ENCODE results near the gene TMEM40. TPM values are rescaled to one million over a fixed set of nuclear protein-coding genes. Genes with fewer than 3 reads are reported as not detected.
A peak's percentile ranks its signal among the peaks of the same experiment; 100 is the strongest.

TMEM40 gene
- total RNA-seq, 4 donors from 2014 or later, result 0.62 to 1.2 TPM; not detected in 2

DNA sequence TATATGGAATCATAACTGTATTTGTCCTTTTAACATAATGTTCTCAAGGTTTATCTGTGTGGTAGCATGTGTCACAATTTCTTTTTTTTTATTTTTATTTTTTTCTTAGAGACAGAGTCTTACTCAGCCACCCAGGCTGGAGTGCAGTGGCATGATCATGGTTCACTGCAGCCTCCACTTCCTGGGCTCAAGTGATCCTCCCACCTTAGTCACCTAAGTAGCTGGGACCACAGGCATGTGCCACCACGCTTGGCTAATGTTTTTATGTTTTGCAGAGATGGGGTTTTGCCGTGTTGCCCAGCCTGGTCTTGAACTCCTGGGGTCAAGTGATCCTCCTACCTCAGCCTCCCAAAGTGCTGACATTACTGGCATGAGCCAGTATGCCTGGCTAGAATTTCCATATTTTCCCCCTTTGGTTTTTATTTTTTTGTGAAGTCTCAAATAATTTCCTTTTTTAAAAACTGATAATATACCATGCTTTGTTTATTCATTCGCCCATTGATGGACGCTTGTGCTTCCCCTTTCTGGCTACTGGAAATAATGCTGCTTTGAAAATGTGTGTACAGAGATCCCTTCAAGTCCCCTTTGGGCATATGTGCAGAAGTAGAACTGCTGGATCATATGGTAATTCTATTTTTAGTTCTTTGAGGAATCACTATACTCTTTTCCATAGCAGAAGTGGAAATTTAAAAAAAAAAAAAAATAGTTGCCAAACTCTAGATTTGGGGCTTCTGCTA, 28.4 kb downstream of the TMEM40 start:
- no peak overlapping the region for H3K4me3 ChIP-seq
- H3K9me3 ChIP-seq, result no peaks in the 10 kb centered on the region
- no peaks in the 10 kb centered on the region for H3K27me3 ChIP-seq
- intact Hi-C loops (cut with DNase I; ENCODE audit: low total_unique reads) (loop anchor here (1.0 kb wide), 1 partner anchor 19 kb away; no protein-coding TSS in a partner anchor), in situ Hi-C loops (cut with MboI; ENCODE audit: low sequenced_read_pairs in 4 of 4) (no loop called here)
- H3K4me1 ChIP-seq, result peaks cover 24 to 26% of the 10 kb centered on the region in 2 donors
- DNase-seq (no peak), ATAC-seq (no peak)
- H3K36me3 ChIP-seq, result no peaks in the 10 kb centered on the region
- H3K27ac ChIP-seq, result peak overlapping the region in 3 of 4 donors; percentile 86 to 90 (median 90)
- TF ChIP-seq, protein P1, sequence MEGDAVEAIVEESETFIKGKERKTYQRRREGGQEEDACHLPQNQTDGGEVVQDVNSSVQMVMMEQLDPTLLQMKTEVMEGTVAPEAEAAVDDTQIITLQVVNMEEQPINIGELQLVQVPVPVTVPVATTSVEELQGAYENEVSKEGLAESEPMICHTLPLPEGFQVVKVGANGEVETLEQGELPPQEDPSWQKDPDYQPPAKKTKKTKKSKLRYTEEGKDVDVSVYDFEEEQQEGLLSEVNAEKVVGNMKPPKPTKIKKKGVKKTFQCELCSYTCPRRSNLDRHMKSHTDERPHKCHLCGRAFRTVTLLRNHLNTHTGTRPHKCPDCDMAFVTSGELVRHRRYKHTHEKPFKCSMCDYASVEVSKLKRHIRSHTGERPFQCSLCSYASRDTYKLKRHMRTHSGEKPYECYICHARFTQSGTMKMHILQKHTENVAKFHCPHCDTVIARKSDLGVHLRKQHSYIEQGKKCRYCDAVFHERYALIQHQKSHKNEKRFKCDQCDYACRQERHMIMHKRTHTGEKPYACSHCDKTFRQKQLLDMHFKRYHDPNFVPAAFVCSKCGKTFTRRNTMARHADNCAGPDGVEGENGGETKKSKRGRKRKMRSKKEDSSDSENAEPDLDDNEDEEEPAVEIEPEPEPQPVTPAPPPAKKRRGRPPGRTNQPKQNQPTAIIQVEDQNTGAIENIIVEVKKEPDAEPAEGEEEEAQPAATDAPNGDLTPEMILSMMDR (IDR thresholded peaks at IDR 0.05 in 4 of 5, conservative IDR thresholded peaks at IDR 0.05 in 1 of 5), result no peak
- no peak for TF ChIP-seq POLR2A (IDR thresholded peaks at IDR 0.05)

DNA sequence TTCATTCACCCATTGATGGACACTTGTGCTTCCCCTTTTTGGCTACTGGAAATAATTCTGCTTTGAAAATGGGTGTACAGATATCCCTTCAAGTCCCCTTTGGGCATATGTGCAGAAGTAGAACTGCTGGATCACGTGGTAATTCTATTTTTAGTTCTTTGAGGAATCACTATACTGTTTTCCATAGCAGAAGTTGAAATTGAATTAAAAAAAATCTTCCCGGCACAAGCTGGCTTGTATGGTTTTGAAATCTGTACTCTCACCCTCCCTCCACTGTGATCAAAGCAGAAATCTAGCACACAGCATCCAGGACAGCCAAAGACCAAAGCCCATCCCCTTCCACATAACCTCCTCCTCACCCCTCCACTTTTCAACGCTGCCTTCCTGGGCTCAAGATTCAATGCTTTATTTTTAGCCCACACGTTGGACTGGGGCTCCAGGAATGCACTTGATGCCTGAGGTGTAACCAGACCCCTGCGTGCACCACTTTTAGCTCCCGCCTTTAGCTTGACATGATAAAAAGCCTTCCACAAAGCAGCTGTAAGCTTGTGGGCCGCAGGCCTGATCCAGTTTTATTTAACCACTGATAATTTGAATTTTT, 29.9 kb downstream of the TMEM40 start:
- ATAC-seq (peak; percentile 96 to 98), DNase-seq (peak; percentile 81 to 92)
- no peaks in the 10 kb centered on the region for H3K36me3 ChIP-seq
- H3K9me3 ChIP-seq, result no peaks in the 10 kb centered on the region
- TF ChIP-seq, protein P1 (IDR thresholded peaks at IDR 0.05 in 4 of 5, conservative IDR thresholded peaks at IDR 0.05 in 1 of 5), result no peak
- no peak for TF ChIP-seq POLR2A (IDR thresholded peaks at IDR 0.05)
- no peak overlapping the region for H3K4me3 ChIP-seq
- in situ Hi-C loops (cut with MboI; ENCODE audit: low sequenced_read_pairs in 4 of 4), result no loop called here
- peak overlapping the region; percentile 64 to 90 (median 88) for H3K27ac ChIP-seq
- H3K4me1 ChIP-seq, result peaks cover 24 to 26% of the 10 kb centered on the region in 2 donors
- intact Hi-C loops (cut with DNase I; ENCODE audit: low total_unique reads), result no loop called here
- no peaks in the 10 kb centered on the region for H3K27me3 ChIP-seq

DNA sequence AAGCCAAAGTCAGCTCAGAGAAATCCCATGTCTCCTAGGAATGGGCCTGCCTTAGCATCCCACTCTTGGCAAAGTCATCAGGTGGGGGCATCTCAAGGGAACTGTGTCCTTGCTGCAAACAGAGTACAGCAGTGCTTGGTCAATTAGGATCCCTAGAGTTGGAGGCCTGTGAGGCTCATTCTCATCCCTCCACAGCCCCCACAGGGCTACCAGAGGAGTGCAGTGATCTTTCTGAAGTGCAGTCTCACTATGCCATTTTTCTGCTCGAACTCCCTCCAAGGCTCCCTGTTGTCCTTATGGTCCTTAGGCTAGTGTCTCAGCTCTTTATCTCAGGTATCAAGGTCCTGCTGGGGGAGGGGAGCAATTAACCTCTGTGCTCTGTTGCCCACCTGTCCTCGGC, 31.1 kb downstream of the TMEM40 start:
- DNase-seq, result no peak
- in situ Hi-C loops (cut with MboI; ENCODE audit: low sequenced_read_pairs in 4 of 4), result no loop called here
- ATAC-seq, result no peak
- Histone ChIP-seq H3K9me3 (no peaks in the 10 kb centered on the region), H3K27me3 (no peaks in the 10 kb centered on the region), H3K4me3 (no peak overlapping the region), H3K4me1 (peaks cover 24 to 26% of the 10 kb centered on the region in 2 donors), H3K36me3 (no peaks in the 10 kb centered on the region), H3K27ac (peak overlapping the region; percentile 64 to 90 (median 88))
- intact Hi-C loops (cut with DNase I; ENCODE audit: low total_unique reads), result no loop called here
- no peak for TF ChIP-seq POLR2A (IDR thresholded peaks at IDR 0.05)
- TF ChIP-seq, protein P1 (IDR thresholded peaks at IDR 0.05 in 4 of 5, conservative IDR thresholded peaks at IDR 0.05 in 1 of 5), result no peak

DNA sequence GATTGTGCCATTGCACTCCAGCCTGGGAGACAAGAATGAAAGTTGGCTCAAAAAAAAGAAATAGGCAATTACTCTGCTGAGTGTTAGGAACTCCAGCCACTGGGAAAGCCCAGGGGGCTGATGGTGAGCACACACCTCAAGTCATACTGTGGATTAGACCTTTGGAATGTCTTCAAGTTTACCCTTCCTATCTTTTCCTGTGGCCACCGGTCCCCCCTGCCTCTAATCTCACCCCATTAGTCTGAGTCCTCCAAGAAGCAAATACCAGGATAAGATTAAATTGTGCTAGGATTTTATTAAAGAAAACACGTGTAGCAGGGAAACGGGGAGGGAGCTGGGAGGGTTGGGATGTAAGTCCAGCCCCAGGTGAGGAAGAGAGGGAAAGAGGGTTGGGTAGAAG, 31.6 kb downstream of the TMEM40 start:
- intact Hi-C loops (cut with DNase I; ENCODE audit: low total_unique reads), result no loop called here
- no peak overlapping the region for H3K4me3 ChIP-seq
- no peak for DNase-seq
- TF ChIP-seq, protein P1 (IDR thresholded peaks at IDR 0.05 in 4 of 5, conservative IDR thresholded peaks at IDR 0.05 in 1 of 5), result no peak
- TF ChIP-seq POLR2A (IDR thresholded peaks at IDR 0.05), result no peak
- peak overlapping the region in 3 of 4 donors; percentile 86 to 90 (median 90) for H3K27ac ChIP-seq
- in situ Hi-C loops (cut with MboI; ENCODE audit: low sequenced_read_pairs in 4 of 4), result no loop called here
- no peaks in the 10 kb centered on the region for H3K27me3 ChIP-seq
- no peak for ATAC-seq
- H3K4me1 ChIP-seq, result peaks cover 24 to 26% of the 10 kb centered on the region in 2 donors
- H3K36me3 ChIP-seq, result no peaks in the 10 kb centered on the region
- no peaks in the 10 kb centered on the region for H3K9me3 ChIP-seq
